ENCODE measurements around the gene MTAP.
A peak's percentile ranks its signal among the peaks of the same experiment; 100 is the strongest.

The MTAP gene

DNA sequence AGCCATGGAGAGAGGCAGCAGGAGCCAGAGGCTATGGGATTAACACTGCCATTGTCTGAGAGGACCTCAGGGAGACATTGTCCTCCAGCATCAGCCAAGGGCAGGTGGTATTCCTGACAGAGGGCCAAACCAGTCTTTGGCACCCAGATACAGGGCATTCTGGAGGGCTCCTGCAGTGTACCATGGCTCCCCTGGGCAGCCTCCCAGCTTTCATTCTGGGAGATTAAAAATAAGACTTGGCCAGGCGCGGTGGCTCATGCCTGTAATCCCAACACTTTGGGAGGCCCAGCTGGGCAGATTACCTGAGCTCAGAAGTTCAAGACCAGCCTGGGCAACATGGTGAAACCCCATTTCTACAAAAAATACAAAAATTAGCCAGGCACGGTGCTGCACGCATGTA, 4.2 kb downstream of the MTAP start:
- DNase-seq, result no peak

DNA sequence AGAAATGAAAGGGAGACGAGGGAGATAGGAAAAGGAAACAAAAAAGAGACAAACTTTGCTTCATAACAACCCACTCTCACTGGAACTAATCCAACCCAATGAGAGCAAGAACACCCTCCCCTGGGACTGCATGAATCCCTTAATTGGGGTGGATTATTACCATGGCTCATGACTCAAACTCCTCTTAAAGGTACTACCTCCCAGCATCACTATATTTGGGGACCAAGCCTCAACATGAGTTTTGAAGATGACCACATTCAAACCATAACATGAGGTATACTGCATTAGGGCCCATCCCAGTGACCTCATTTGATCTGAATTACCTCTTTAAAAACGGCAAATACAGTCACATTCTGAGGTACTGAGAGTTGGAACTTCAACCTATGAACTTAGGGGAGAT, 8.0 kb downstream of the MTAP start:
- no peak for DNase-seq

- DNase-seq, result no peak
Observed at GRCh38 chr9:21810881-21811280, 8.4 kb downstream of the MTAP start.

- no peak for DNase-seq
Observed at GRCh38 chr9:21811914-21812313, 9.5 kb downstream of the MTAP start.

- no peak for DNase-seq
Observed at GRCh38 chr9:21812415-21812814, 10.0 kb downstream of the MTAP start.

DNA sequence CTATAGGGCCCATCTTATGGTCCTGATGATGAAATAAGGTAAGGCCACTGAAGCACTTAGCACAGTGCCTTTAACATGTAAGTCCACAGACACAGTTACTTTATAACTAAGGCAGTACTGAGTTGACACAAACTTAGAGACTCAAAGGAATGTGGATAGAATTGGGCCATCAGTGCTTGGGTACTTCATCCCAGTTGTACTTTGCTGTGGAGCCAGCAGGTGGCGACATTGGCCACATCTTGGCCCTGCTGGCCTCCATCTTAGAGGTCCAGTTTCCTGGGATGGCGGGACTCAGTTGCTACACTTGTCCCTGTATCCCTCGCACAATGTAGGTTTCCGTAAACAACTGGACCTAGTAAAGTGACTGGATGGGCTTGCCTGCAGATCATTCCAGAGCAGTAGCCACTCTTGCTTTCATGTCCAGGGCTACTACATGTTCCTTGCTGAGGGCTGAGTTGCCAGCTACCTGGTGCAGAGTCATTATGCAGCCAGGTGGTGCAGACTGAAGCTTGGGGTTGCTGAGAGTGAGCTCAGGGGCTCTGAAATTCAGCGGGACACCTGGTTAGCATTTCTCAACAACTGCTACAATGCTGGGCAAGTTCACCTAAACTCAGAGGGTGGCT, 10.6 kb downstream of the MTAP start:
- DNase-seq, result peak; percentile 85

GRCh38 chr9:21813575-21814473, 11.4 kb downstream of the MTAP start:
- no peak for DNase-seq

GRCh38 chr9:21815643-21816042, 13.2 kb downstream of the MTAP start:
- no peak for DNase-seq

DNA sequence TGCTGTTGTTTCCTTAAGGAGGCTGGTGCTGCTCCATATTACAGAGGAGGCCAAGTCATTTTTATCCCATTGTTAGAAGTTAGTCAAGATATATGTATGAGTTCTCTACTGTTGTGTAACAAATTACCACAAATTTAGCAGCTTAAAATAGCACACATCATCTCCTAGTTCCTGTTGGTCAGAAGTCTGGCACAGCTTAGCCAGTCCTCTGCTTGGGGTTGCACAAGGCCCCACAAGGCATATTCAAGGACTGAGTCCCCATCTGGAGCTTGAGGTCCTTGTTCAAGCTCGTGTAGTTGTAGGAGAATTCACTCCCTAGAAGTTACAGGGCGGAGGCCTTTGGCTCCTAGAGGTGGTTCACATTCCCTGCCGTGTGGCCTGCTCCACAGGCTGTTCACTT, 14.7 kb downstream of the MTAP start:
- no peak for DNase-seq

GRCh38 chr9:21825637-21826036, 23.2 kb downstream of the MTAP start:
- DNase-seq, result no peak

GRCh38 chr9:21828853-21829410, 26.5 kb downstream of the MTAP start:
- DNase-seq, result no peak

DNA sequence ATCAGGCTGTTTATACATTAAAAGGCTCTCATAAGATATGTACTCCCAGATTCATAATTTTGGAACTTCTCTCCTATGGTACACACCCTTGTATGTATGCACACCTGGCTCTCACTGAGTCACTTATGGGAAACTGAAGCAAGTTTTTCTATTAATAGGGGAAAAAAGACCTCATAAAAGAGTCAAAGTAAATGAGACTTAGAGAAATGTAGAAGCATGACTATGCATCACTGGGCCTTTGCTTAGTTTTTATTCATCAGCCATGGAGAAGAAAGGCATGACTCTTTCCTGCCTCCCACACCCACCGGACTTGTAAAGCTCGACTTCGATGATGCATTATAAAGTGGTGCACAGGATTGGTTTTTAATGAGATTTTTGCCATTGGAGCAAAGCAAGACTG, 28.2 kb downstream of the MTAP start:
- DNase-seq, result no peak

GRCh38 chr9:21831841-21832509, 29.5 kb downstream of the MTAP start:
- no peak for DNase-seq

- no peak for DNase-seq
Observed at GRCh38 chr9:21833090-21833801, 30.8 kb downstream of the MTAP start.

DNA sequence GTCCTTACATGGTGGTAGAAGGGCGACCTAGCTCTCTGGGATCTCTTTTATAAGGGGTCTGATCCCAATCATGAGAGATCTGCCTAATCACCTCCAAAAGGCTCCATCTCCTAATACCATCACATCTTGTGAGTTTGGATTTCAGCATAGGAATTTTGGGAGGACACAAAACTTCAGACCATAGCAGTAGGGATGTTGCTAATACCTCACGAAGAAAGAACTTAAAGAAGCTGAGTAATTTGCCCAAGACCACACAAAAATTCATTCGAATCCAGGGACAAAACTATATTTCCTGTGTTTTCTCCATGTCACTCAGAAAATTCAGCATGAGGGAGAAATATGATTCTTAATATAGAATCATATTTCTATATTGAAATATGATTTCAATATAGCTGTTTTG, 32.7 kb downstream of the MTAP start:
- no peak for DNase-seq

DNA sequence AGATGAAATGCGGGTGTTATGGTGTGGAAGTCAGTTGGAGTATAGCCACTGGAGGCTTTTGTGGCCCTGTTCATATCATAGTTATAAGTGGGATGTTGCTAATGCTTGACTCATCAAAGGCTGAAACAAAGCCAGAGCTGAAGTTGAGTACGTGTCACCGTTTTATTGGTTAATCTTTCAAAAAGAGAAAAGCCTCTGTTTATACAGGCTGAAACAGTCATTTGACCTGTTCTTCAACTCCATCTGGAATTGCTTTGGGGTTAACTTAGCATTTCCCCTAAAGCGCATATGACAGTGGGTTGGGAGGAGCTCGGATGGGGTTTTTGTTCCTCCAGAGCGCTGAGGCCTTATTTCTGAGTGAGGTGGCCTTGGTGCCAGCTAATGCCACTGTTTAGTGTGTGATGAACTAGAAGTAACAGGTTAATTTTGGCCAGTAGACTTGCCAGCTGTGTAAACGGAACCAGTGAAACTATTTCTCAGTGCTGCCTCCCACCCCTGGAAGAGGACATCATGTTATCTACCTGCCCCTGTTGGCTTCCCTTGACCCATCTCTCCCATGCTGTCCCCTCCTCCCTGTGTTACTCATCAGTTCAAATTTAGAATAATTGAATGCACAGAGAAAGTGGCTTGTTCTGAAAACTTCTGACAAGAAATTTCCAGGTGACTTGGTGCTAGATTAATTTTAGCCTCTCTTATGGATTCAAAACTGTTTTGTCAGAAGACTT, 34.2 kb downstream of the MTAP start:
- no peak for DNase-seq

DNA sequence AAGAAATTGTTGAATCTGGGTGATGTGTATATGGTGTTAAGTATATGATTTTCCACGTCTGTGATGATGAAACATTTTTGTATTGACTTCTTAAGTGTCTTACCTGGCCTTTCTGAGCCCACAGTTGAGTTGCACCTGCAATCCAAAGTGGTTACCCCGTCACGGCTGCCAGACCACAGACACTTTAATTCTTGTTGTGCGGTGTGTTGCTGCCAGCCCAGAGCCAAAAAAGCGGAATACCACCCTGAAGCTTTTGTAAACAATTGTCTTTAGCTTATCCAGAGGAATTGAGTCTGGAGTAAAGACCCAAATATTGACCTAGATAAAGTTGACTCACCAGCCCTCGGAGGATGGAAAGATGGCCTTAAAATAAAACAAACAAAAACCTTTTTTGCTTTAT, 35.1 kb downstream of the MTAP start:
- no peak for DNase-seq

- no peak for DNase-seq
Observed at GRCh38 chr9:21840647-21841046, 38.2 kb downstream of the MTAP start.

- DNase-seq, result no peak
Observed at GRCh38 chr9:21841133-21841532, 38.7 kb downstream of the MTAP start.

- DNase-seq, result no peak
Observed at GRCh38 chr9:21848615-21849014, 46.2 kb downstream of the MTAP start.

- no peak for DNase-seq
Observed at GRCh38 chr9:21852754-21853153, 50.3 kb downstream of the MTAP start.

DNA sequence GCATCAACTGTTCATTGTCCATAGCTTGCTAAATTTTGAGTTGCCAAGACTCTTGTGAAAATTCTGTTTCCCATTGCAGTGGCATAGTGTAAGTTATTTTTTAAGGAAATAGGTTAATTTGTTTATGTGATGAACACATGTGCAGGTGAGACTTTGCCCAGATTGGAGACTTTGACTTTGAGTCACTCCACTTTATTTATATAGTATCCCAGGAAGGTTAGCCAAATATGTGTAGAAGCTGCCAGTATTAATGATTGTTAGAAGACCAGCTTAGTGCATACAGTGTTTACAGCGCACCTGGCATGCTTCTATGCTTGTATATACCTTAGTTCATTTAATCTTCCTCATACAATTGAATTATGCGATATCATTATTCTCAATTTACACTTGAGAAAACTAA, 51.0 kb downstream of the MTAP start:
- DNase-seq, result no peak

All from activated CD8-positive, alpha-beta memory T cell treated with anti-CD3 and anti-CD28 coated beads for 24 hours (primary cell).